GM18907 (cell line): ENCODE results near the gene CFAP20.
"Not testable (repeated sequence)": the region's sequence is repeated elsewhere in the genome, so short reads cannot be mapped to it uniquely, and the experiment has no call there.

ENCODE experiments used
- ATAC-seq: cut with Tn5 transposase; IDR thresholded peaks from one replicate; pipeline ENCODE4 v1.9.1; 2021; ENCODE audit warnings: mild to moderate bottlenecking, moderate library complexity; ENCODE audit not compliant: unreplicated experiment

CFAP20 gene

DNA sequence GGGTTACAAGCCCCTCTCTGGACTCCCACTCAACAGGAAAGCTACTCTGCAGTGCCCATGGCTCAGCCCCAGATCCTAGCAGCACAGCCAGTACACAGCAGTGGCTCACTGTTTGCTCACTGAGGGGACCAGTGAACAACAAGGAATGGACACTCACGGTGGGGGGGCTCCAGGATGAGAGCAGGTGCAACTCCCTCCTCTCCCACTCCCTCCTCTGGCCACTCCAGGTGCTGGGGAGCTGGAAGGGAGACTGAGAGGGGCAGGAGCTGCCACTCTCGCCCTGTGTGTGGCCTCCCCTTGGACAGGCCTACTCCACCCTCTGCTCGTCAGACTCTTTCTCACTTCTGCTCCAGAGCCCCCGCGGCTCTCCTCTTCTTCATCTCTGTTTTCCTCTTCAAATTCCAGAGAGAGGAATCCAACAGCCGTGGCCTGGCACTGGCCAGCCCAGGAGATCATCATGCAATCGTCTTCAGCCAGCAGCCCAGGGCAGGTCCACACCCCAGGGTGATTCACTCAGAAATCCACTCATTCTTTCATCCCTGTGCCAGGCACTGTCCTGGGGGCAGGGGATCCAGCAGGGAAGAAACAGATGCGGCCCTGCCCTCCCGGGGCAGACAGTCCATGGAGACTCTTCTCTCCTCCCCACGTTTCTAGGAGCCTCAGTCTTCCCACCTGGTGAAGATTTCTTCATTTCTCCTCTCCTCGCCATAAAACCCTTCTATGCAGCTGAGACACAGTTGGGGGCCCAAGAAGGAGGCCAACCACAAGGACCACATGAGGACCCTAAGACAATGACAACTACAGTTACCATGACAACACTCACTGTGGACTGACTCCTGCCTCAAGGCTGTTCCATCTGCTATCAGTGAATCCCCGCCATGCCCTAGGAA is 30.7 kb downstream of the CFAP20 start:
- ATAC-seq: no peak

DNA sequence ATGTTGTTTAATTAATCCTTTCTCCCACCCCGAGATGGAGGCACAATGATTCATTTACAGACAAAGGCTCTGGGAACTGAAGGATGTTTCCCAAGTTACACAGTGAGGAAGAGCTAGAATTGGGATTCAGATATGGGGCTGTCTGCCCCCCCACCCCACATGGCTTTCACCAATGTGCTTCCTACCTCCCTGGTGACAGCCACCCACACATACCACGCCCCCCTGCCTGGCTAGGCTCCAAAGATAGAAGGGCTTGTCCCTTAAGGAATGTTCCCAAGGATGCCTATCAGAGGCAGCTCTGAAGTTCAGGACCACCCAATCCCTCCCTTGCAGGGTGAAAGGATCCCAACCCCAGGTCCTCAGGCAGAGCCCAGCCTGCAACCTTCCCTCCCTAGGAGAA is 32.9 kb downstream of the CFAP20 start:
- ATAC-seq: no peak

DNA sequence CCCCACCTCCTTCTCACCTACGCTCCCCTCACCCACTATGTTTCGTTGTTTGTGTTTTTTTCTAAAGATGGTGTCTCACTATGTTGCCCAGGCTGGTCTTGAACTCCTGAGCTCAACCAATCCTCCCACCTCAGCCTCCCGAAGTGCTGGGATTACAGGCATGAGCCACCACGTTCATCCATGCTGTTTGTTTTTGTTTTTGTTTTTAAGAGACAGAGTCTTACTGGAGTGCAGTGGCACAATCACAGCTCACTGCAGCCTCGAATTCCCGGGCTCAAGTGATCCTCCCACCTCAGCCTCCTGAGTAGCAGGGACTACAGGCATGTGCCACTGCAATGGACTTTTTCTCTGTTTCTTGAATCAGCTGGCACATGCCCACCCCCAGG is 33.6 kb downstream of the CFAP20 start:
- ATAC-seq: not testable (repeated sequence)

DNA sequence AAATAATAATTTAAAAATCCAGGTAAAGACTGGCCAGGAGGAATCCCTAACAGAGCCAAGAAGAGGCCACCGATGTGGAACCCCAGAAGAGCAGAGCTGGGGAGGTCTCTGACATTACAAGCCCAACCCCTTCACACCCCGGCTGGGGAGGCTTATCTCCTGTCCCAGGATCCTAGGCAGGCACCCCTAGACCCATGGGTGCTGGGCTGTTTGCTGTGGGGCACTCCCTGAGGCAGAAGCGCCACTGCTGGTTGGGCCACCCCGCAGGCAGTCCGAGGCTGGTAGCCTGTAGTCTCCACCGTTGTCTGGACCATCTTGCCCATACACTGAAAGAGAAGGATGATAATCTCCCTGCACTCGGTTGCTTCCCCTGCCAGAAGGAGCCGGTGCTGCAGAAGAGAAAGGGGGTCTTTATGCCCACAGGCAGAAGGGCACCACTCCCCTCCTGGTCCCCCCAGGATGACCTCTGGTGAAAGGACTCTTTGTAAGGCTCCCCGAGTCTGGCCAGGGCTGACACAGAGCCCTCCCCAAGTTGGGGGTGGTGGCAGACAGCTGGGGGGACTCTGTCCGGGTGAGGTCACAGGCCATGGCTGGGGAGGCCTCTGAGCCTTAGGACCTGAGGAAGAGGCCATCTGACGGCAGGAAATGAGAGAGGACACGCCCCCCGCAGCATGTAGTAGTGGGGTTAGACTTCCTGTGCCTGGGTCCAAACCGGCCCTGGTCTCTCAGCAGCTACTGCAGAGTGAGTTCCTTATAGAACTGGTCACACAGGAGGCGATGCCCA is 34.2 kb downstream of the CFAP20 start:
- no peak for ATAC-seq

DNA sequence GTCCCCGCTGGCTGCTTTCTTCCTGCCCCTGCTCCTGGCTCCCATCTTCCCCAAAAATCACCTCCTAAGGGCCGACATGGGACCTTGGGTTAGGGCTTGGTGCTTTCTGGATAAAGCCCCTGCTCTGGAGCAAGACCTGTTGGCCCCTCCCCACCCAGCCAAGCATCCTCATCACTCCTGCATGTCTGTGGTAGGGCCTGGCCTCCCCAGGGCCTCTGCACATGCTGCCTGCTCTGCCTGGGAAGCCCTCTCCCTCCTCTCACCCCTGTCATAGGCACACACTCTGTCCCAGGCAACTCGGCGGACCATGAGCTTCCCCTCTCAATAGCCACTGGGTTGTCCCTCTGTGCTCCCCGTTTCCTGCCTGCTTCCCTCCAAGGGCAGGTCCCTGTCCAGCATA is 35.2 kb downstream of the CFAP20 start:
- no peak for ATAC-seq

DNA sequence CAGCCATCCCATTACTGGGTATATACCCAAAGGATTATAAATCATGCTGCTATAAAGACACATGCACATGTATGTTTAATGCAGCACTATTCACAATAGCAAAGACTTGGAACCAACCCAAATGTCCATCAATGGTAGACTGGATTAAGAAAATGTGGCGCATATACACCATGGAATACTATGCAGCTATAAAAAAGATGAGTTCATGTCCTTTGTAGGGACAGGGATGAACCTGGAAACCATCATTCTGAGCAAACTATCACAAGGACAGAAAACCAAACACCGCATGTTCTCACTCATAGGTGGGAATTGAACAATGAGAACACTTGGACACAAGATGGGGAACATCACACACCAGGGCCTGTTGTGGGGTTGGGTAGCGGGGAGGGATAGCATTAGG is 38.8 kb downstream of the CFAP20 start:
- not testable (repeated sequence) for ATAC-seq

DNA sequence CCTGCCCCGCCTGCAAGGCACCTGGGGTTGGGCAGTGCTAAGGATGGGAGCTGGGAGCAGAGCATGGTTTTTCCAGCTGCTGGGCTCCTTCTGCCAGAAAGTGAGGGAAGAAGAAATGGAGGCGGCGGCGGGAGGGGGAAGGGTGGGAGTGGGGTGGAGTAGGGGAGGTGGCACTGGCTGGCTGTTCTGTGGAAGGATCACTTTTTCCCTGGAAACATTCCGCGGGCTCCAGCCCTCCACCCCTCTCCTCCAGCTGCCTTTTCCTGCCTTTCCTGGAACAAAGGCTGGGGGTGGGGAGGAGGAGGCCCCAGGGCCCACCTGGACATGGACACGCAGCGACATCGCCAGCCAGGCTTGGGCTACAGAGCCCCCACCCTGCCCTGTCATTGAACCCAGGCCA is 41.1 kb downstream of the CFAP20 start:
- no peak for ATAC-seq

DNA sequence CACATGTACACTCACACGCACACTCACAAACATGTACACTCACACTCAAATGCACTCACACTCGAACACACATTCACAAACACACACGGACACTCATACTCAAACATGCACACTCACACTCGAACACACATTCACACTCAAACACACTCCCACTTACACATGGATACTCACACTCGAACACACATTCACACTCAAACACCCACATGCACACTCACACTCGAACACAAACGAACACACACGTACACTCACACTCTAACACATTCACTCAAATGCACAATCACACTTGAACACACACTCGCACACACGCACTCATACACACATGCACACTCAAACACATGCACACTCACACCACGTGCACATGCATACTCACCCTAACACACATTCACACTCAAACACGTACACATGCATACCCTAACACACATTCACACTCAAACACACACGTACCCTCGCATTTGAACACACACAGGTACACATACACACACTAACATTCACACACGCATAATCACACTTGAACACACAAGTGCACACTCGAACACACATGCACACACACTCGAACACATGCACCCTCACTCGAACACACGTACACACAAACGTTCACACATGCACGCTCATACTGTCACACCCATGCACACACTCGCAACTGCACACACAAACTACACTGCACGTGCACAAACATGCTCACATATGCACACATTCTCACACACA is 41.8 kb downstream of the CFAP20 start:
- ATAC-seq: no peak

DNA sequence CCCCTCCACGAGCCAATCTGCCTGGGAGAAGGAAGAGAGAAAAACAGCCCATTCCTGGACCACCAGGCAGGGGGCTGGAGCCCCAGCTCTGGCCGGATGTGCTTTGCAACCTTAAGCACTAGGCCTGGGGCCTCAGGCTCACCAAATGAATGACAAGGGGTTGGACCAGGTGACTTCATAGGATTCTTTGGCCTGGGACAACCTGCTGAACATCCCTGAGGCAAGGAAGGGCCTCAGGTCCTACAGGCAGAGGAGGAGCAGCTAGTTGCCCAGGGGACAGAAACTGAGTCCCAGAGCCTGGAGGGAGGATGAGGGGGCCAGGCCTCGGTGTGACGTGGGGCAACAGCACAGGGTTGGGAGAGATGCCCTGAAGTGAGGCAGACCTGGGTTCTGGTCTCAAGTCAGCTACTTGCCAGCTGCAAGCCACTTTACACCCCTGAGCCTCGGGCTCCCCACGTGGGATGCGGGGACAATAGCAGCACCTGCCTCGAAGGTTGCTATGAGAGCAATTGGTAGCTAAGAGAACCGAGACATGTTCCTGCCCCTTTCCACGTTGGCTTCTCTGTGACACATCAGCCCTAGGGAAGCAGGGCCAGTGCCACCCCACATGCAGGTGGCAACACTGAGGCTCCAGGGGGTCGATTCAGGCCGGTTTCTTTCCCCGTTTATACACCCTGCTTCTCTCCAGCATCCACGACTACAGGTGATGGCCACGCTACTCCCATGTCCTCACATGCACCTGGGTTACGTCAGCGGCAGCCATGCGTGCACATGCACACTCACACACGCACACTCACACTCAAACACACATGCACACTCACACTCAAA is 42.6 kb downstream of the CFAP20 start:
- ATAC-seq: no peak

DNA sequence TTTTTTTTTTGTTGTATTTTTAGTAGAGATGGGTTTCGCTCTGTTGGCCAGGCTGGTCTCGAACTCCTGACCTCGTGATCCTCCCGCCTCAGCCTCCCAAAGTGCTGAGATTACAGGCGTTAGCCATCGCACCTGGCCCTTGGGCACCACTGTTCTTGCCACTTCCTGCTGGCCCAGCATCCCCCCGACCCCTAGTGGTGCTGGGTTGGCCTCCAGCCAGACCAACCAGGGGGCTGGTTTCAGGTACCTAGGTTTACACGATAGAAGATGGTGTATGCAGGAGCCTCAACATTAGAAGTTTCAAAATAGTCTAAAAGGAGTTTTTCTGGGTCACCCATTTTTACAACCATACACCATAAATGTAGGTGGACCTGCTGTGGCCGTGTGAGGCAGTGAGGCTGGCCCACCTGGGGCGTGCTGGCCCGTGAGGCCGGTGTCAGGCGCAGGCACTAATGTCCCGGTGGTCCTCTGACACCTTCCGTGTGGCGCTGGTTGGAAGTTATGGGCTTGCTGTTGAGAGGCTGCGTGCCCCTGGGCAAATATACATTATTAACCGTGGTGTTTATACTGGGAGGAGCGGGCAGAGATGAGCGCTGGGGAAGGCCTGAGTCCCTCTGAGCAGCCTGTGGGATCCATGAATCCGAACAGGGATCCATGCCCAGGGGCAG is 43.5 kb downstream of the CFAP20 start:
- ATAC-seq: no peak

DNA sequence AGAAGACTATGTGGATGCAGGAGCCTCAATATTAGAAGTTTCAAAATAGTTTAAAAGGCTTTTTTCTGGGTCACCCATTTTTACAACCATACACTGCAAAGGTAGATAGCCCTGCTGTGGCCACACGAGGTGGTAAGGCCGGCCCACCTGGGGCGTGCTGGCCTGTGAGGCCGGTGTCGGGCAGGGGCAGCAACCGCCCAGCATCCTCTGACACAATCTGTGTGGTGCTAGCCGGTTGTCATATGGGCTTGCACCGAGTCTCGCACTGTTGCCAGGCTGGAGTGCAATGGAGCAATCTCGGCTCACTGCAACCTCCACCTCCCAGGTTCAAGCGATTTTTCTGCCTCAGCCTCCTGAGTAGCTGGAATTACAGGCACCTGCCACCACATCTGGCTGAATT is 44.0 kb downstream of the CFAP20 start:
- ATAC-seq: no peak

DNA sequence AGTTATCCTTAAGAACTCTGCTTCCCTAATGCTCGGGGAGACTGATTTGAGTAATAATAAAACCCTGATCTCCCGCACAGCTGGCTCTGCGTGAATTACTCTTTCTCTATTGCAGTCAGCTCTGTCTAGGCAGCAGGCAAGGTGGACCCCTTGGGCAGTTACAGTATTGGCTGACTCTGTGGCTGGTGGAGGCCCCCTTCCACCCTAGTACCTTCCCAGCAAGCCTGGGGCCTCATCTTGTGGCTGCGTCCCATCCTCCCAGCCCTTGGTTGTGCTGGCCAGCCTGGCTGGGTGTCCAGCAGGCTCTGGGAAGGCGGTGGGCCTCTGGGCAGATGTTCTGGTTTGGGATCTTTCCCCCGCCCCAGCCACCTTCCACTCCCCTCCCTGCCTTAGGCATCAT is 44.5 kb downstream of the CFAP20 start:
- no peak for ATAC-seq

DNA sequence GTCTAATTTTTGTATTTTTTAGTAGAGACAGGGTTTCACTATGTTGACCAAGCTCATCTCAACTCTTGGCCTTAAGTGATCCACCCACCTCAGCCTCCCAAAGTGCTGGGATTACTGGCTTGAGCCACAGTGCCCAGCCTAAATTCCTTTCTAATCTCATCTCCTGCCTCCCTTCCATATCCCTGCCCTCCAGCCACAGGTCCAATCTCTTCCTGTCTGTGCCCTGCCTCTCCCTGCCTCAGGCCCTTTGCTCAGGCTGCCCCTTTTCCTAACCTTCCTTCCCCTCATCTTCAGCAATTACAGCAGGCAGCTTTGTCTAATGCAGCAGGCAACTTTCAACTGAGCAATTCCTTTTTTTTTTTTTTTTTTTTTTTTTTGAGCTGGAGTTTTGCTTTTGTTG is 46.8 kb downstream of the CFAP20 start:
- no peak for ATAC-seq

DNA sequence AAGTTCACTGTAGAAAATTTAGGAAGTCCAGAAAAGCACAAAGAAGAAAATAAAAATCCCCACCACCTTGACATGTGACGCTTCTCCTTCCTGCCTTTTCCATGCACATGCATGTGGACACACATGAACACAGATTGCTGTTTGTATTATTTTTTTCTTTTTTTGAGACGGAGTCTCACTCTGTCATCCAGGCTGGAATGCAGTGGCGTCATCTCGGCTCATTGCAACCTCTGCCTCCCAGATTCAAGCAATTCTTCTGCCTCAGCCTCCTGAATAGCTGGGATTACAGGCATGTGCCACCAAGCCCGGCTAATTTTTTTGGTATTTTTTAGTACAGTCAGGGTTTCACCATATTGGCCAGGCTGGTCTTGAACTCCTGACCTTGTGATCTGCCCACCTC is 48.5 kb downstream of the CFAP20 start:
- ATAC-seq: not testable (repeated sequence)

DNA sequence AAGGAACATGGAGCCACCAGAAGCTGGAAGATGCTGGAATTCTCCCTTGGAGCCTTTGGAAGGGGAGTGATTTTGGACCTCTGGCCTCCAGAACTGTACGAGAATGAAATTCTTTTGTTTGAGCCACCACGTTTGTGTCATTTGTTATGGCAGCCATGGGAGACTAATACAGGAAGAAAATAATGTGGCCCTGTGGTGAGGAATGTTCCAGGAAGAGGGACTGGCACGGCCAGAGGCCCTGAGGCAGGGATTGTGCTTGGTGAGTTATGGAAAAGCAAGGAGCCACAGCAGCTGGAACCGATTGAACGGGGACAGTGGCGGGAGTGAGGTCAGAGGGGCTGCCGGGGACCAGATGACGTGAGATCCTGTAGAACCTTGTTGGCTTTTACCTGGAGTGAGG is 51.4 kb downstream of the CFAP20 start:
- ATAC-seq: no peak

DNA sequence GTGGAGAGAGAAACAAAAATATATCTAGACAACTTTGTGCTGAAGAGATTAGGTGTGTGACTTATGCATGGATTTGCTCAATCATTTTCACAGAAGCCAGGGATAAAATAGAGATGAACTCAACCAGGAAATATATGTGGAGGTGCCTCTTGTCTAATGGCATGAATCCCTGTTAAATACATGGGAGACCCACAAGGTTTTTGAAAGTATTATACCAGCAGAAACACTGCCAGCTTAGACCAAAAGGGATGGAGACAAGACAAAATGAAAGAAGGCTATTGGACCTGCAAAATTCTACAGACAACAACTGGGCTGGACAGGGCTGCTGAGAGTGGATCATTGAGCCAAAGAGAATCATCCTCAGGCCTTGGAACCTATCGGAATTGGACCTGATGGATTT is 52.7 kb downstream of the CFAP20 start:
- no peak for ATAC-seq

DNA sequence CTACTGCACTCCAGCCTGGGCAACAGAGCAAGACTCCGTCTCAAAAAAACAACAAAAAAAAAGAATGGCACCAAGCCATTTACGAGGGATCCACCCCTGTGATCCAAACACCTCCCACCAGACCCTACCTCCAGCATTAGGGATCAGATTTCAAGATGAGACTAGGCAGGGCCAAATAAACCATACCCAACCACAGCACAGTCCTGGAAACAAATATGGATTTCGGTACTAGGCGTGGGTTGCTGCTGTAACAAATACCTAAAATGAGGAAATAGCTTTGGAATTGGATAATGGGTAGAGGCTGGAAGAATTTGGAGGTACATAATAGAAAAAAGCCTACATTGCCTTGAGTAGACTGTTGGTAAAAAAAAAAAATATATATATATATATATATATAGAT is 54.5 kb downstream of the CFAP20 start:
- no peak for ATAC-seq

DNA sequence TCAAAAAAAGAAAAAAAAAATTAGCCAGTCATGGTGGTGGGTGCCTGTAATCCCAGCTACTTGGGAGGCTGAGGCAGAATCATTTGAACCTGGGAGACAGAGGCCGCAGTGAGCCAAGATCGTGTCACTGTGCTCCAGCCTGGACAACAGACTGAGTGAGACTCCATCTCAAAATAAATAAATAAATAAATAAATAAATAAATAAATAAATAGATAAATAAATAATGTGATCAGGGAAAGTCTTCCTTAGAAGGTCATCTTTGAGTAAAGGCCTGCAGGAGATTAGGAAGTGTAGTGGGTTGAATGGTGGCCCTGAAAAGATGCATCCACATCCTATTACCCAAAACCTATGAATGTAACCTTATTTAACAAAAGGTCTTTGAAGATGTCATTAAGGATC is 56.1 kb downstream of the CFAP20 start:
- ATAC-seq: not testable (repeated sequence)

DNA sequence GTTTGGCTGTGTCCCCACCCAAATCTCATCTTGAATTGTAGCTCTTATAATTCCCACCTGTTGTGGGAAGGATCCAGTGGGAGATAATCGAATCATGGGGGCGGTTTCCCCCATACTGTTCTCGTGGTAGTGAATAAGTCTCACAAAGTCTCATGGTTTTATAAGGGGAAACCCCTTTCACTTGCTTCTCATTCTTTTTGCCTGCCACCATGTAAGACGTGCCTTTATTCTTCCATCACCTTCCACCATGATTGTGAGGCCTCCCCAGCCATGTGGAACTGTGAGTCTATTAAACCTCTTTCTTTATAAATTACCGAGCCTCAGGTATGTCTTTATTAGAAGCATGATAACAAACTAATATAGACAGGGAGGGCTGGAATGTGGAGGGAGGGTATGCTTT is 57.0 kb downstream of the CFAP20 start:
- not testable (repeated sequence) for ATAC-seq

DNA sequence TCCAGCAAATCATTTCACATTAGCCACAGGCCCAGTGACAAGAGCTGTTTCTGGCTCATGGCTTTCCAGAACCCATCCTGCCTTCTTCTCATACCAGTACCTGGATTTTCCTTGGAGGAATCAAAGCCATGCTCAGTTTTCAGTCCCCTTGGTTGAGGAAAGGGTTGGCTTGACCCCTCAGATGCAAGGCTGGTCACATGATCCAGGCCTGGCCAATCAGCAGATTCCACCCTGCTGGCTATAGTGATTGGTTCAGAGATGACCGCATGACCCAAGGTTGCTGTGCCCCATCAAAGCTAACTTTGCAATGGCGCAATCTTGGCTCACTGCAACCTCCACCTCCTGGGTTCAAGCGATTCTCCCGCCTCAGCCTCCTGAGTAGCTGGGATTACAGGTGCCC is 58.6 kb downstream of the CFAP20 start:
- ATAC-seq: no peak
